ENCODE results near the gene SATB1.

- TF ChIP-seq EZH2phosphoT487 (IDR thresholded peaks at IDR 0.05; ENCODE audit: borderline replicate concordance, low read length) (no peak), CTCF (conservative IDR thresholded peaks at IDR 0.05; ENCODE audit: low read depth, low read length) (no peak)
These were observed 21.1 kb upstream of the SATB1 start for GRCh38 chr3:18446149-18446825.
